Esophagus mucosa (tissue), 1 donor: Measurements from ENCODE around the gene STAT5B. TPM values are rescaled to one million over a fixed set of nuclear protein-coding genes. Genes with fewer than 3 reads are reported as not detected.
A peak's percentile ranks its signal among the peaks of the same experiment; 100 is the strongest.
"Not testable (repeated sequence)": the region's sequence is repeated elsewhere in the genome, so short reads cannot be mapped to it uniquely, and the experiment has no call there.

Source experiments
- ATAC-seq: fragments of 200-7000 bp; cut with Tn5 transposase; one replicate; pipeline ENCODE4 v1.9.1; 2020
- total RNA-seq: library from RNA; stranded (reverse); gene quantifications from one replicate; pipeline ENCODE4 v1.2.4, GENCODE V29; 2023
- donor health status: DM: yes; HTN: yes; CAD: no.

Gene STAT5B
- total RNA-seq = 18.1 TPM

DNA sequence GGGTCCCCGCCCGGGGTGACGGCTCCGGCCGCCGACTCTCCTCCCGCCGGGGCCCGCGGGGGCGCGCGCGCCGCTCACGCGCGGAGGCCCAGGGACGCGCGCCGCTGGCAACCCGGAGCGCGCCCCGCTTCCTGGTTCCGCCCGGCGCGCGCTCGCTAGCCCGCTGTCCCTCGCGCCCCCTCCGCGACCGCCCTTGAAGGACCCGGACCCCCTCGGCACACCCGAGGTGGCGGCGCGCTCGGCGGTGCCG, at the start of gene STAT5B:
Gene STAT5B, minus strand, starts transcription at position 33 of the 250 bp plus-strand sequence. CDS start 44,264 bp downstream, outside the sequence.
- peak; percentile 86 for ATAC-seq

DNA sequence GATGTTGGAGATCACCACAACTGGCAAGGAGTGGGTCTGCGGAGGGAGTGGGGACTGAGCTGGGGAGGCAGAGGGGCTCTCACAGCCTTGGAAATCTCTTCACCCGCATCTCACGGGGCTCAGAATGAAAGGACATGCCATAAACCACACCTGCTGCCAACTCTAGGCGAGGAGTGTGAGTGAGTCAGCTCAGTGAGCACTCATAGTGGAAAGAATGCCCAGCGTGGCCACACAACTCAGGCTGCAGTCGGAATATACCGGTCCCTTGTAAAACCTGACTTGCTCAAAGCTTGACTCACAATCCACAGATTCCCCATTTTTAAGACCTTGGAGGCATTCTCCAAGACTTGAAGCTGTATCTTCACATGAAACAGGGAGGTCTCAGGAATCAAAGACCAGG, 48.8 kb upstream of the STAT5B start:
- ATAC-seq = peak; percentile 86

DNA sequence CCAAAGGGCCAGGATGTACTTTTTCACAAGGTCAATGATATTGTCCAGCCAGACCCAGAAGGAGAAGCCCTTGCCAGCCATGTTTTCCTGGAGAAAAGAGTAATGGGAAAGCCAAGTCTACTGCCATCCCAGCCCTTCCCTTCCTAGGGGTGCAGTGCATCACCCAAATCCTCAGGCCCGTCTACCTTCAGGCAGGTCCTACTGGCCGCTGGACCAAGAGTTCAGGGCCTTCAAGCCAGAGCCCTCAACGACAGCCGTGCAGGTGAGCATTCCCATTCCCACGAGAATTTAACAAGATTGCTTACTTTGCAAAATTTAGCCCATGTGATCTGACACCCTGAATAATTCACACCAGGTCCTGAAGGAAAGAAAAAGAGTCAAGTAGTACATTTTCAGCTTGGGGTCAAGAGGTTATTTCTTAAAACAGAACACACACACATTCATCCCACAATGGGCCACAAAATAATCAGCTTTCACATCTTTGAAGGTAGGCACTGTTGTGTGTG, 47.1 kb upstream of the STAT5B start:
- no peak for ATAC-seq

DNA sequence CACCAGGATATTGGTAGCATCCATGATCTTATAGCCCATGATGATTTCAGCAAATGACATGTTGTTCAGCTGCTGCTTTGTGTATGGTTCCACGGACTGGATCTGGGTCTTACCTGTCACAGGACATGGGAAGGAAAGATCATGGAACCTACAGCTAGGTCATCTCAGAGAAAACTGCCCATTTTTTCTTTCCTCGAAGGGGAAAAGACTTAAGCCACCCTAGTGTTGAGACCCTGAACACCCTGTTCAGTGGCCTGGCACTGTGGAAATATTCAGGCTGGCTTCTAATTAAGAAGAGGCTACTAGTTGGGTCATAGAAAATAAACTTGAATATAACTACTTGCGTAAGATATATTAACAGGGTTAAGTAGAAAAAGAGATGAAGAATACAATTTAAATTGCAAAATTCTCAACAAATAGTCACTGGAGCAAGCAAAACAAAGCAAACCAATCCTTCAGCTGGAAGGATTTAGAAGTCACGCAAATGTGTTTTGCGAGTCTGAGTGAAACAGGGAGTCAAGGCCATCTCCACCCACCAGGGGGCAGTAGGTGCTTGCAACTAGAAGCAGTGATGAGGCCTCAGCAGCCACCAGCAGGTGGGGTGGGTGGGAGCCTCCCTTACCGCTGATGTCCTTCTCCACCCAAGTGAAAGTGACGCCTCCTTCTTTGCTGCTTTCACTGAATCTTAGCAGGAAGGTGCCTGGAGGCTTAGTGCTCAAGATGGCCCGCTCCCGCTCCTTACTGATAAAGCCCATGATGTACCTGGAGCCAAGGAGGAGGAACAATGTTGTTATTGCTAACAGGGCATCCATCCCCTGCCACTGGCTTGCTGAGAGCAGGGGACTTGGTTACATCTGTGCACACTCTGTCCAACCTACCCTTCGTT, 46.4 kb upstream of the STAT5B start:
- ATAC-seq = peak; percentile 86

DNA sequence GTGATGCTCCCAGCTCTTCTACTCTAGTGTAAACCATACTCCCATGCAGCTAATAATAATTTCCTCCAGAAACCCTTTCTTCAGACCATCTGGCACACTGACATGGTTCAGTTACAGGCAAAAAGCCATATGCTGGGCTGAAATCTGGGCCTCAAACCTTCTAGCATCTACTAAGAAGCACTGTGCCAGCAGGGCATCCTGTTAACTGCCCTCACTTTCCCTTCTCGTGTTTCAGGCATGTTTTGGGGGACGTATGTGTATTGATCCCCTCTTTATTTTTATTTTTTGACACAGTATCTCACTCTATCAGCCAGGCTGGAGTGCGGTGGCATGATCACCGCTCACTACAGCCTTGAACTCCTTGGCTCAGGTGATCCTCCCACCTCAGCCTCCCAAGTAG, 45.4 kb upstream of the STAT5B start:
- no peak for ATAC-seq

DNA sequence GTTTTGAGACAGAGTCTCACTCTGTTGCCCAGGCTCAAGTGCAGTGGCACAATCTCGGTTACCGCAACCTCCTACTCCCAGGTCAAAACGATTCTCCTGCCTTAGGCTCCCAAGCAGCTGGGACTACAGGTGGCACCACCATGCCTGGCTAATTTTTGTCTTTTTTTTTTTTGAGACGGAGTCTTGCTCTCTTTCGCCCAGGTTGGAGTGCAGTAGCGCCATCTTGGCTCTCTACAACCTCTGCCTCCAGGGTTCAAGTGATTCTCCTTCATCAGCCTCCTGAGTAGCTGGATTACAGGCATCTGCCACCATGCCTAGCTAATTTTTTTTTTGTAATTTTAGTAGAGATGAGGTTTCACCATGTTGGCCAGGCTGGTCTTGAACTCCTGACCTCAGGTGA, 41.8 kb upstream of the STAT5B start:
- ATAC-seq = not testable (repeated sequence)

DNA sequence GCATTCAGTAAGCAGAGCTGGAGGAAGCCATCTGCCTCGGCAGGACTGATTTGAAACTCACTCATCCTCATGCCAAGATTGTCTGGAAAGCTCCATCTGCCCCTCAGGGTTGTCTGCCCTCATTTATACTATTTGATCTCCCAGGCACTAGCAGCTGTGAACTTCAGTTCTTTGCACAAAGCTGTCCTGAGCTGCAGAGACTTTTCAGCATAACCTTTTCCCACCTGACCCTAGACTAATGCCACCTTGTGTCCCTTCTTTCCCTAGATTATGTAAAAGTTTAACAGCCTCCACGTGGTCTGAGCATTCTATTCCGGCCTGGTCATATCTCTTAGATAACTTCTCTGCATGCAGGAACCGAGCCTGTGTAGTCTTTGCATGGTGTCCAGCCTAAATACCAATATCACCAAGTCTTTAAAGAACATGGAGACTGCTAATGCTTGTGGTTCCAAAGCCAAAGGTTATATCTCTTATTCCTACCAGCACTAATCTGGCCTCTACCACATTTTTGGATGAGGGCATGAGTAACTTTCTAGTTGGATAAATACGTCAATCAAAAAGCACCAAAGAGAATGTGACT, 41.2 kb upstream of the STAT5B start:
- ATAC-seq = no peak

DNA sequence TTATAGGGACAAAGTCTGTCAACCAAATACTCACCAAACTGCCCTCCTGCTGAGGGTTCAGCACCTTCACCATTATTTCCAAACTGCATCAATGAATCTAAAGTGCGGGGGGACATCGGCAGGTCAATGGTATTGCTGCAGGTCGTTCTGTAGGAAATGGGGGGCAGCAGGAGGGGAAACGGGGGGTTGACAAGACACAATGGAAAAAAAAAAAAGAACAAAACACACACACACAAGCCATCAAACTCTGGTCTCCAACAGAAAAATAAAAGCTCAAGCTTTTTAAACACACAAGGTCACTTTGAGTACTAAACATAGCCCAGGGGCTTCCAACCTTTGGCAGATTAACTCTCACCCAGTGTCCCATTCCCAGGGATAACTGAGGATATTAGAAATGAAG, 40.6 kb upstream of the STAT5B start:
- no peak for ATAC-seq

DNA sequence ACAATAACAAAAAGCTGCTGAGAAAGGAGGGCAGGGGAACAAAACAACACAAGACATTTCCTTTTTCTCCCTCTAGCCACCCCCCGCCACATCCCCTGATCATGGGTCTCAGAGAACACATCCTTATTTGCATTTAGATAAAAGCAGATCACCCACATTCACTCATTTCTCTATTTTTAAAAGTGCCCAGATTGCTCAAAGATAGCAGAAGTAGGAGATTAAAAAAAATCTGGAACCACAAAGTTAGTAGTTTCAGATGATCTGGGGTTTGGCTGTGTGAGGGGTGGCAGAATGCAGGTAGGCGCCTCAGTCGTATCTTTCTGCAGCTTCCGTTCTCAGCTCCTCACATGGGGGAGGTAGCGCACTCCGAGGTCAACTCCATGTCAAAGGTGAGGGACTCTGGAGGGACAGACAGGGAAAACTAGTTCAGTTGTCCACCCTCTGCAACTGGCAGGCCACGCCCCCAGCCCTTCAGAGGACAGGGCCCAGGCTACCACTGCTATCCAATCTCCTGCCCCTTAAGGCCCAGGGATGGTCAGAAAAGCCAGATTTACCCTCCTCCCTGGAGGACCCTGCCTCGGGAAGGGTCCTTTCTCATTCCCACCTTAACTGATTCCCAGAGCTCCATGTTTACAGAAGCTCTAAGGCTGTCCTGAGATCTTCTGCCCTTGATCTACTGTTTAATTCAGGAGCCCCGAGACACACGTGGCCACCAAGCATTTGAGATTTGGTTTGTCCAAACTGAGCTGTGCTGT, 39.4 kb upstream of the STAT5B start:
- no peak for ATAC-seq

DNA sequence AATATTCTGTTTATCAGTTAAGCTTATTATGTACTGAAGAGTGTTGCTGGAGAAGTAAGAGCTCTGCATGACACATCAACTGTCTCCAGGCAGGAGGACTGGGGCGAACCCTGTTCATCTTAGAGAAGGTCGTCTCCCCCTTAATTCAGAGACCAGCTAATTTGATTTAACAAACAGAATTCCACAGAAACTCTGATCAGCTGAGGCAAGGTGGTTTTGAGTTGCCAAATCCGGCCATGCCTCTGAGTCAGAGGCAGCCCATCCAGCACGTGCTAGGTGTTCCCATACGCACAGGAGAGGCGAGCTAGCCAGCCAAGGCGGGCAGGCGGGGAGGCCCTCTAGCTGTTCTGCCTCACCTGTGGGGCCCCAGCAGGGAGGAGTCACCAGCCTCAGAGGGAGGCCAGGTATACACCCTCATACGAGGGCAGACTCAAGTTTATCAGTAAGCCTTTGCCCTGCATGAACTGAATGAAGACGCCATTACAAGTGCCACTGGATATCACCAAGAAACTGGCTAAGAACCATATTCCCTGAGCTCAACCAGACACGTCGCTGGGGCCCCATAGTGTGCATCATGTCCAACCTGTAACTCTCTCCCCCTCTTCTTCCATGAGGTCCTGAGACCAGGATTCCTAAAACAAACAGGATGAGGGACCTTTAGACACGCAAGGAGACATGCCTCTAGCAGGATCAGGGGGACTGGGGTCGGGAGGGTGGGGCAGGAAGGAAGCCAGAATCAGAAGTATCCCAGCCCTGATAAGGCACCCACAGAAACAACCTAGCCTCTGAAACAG, 37.8 kb upstream of the STAT5B start:
- peak; percentile 54 for ATAC-seq

DNA sequence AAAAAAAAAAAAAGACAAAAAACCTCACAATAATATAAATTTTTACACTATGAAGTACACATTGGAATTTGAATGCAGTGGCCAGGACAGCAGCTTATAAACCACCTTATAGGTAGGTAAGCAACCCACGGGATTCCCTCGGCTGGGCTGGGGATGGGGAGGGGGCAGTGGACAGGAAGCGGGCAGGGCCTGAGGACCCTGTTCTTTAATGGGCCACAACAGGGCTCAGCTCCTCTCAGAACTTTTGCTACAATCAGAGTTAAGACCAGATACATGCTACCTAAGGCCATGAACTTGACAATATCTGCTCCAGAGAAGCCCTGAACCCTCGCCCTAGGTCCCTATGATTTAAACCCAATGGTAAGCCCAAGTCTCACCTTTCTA, 37.2 kb upstream of the STAT5B start:
- ATAC-seq = no peak

DNA sequence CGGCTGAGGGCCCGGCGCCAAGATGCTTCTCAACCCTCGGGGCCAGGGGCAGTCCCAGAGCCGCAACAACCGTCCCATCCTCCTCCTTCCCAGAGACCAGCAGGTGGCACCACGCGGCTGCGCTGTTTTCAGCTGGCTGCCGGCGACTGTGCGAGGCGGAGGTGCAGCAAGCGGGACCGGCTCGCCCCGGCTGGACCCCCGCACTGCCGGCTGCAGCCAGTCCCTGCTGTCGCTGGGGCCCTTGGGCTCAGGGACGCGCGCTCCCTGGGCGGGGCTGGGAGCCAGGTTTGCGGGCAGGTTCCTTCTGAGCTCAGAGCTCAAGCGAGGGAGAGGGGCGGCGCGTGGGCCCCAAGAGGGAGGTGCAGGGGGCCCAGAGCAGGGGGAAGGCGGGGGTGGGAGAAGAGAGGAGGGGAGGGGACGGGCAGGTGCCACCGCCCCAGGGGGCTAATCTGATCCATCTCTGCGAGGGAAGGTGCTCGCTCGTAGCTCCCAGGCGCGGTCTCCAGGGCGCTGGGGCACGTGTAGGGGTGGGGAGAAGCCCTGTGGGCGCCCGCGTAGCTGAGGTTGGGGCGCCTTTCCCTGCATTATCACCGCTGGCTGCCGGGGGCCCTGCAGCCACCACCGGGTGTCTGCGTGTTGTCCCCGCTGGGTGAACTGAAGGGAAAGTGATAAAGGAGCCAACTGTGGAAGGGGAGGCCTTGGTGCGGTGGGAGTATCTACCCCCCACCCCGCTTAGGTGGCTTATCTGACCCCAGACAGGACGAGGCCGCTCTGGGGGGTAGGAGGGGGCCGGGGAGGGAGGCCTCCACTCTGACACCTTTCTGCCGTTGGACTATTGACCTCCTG, 36.3 kb upstream of the STAT5B start:
- ATAC-seq = peak; percentile 64

DNA sequence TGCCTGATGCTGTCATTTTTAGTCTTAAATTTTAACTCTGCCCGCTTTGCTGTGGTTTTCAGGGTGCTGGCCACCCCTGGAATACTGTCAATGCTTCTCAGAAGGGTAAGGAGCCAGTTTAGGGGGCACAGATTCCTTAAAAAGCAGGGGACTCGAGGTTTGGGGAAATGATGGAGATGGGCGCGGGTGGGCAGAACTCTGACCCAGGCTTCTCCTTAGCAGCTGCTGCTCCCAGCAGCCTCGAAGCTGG, 35.8 kb upstream of the STAT5B start:
- no peak for ATAC-seq

DNA sequence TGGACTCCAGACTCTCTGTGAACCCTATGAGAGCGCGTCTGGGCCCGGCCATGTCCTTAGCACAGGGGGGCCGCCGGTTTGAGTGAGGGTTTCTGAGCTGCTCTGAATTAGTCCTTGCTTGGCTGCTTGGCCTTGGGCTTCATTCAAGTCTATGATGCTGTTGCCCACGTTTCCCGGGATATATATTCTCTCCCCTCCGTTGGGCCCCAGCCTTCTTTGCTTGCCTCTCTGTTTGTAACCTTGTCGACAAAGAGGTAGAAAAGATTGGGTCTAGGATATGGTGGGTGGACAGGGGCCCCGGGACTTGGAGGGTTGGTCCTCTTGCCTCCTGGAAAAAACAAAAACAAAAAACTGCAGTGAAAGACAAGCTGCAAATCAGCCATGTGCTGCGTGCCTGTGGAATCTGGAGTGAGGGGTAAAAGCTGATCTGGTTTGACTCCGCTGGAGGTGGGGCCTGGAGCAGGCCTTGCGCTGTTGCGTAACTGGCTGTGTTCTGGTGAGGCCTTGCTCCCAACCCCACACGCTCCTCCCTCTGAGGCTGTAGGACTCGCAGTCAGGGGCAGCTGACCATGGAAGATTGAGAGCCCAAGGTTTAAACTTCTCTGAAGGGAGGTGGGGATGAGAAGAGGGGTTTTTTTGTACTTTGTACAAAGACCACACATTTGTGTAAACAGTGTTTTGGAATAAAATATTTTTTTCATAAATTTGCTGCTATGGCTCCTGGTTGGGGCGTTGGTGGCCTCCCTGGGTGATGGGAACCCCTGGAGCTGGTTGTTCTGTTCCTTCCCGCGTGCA, 35.2 kb upstream of the STAT5B start:
- peak; percentile 13 for ATAC-seq

DNA sequence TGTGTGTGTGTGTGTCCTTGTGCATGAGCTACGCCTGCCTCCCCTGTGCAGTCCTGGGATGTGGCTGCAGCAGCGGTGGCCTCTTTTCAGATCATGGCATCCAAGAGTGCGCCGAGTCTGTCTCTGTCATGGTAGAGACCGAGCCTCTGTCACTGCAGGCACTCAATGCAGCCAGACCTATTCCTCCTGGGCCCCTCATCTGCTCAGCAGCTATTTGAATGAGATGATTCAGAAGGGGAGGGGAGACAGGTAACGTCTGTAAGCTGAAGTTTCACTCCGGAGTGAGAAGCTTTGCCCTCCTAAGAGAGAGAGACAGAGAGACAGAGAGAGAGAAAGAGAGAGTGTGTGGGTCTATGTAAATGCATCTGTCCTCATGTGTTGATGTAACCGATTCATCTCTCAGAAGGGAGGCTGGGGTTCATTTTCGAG, 34.6 kb upstream of the STAT5B start:
- no peak for ATAC-seq

DNA sequence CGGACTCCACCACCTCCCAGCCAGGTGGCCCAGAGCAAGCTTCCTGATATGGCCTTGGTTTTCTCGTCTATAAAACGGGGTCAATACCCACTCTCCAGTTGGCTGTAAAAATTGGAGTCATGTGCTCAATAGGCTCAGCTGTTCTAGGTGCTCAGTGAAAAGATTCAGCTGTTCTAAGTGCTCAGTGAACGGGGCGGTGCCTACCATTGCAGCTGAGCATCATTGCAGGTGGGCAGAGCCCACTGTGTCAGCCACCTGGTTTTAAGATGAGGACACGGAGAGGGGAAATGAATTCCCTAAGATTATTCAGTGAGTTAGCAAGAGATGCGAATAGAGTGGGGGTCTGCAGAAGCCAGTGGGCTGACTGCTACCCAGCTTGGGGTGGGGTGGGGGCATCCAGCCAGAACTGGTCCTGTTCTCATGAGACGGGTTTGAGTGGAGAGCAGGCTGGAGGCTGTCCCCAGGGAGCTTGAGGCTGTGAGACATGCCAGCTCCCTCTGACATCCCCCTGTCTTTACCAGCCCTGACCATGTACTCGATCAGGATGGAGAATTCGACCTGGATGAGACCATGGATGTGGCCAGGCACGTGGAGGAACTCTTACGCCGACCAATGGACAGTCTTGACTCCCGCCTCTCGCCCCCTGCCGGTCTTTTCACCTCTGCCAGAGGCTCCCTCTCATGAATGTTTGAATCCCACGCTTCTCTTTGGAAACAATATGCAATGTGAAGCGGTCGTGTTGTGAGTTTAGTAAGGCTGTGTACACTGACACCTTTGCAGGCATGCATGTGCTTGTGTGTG, 34.0 kb upstream of the STAT5B start:
- ATAC-seq = no peak

DNA sequence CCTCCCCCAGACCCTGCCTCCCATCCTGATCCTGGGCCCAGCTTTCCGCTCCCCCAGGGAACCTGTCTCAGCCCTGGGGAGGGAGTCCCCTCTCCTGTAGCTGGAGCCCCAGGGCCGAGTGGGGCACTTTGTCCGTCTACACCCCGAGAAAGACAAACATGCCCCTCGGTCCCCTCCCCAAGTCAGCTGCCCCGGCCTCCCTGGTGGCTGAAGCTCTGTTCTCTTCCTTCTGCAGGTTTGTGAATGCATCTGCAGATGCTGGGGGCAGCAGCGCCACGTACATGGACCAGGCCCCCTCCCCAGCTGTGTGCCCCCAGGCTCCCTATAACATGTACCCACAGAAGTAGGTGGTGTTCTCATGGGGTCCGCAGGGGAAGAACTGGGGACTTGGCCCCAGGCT, 33.0 kb upstream of the STAT5B start:
- no peak for ATAC-seq

DNA sequence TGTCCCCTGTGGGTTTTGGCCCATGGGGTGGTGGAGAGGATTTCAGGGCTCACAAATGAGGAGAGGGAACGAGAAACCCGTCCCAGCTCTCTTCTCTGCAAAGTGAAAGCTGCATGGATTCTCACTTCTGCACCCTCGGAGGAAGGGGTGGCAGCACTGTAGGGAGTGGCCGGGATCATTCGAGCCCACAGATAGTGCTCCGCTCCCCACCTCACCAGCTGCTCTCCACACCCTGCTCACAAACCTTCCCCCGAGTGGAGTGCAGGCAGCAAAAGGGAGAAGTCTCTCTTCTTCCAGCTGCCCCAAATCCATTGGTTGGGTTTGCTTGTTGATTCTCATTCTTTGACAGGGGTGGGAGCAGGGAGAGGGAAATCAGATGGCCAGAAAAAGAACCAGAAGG, 32.3 kb upstream of the STAT5B start:
- no peak for ATAC-seq

DNA sequence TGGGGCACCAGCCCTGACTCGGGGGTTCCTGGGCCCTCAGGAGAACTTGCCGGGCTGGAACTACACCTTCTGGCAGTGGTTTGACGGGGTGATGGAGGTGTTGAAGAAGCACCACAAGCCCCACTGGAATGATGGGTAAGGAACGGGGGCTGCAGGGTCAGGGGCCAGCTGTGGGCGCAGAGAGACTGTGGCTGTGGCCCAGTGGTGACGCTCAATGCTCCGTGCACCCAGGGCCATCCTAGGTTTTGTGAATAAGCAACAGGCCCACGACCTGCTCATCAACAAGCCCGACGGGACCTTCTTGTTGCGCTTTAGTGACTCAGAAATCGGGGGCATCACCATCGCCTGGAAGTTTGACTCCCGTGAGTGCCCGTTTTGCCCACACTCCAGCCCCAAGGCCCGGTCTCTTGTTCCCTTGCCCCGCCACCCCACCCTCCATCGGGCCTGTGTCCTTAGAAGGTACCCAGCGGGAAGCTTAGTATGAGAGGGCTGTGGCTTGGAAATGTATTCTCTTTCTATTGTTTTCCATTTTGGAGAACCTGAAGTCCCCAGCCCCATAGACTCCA, 31.3 kb upstream of the STAT5B start:
- ATAC-seq = no peak

DNA sequence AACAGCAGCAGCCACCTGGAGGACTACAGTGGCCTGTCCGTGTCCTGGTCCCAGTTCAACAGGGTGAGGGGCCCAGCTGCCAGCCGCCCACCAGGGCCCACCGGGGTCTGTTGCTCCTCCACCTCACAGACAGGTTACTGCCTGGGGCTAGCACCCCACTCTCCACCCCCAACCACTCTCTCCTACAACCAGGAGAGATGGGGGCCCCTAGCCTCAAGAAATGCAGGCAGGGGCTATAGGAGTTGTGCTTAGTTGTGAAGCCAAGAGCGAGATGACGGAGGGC, 30.1 kb upstream of the STAT5B start:
- no peak for ATAC-seq
